HG03025 (cell line): ENCODE data around the gene CWH43.
"Not testable (repeated sequence)": the region's sequence is repeated elsewhere in the genome, so short reads cannot be mapped to it uniquely, and the experiment has no call there.

ENCODE experiments used
- ATAC-seq: cut with Tn5 transposase; IDR thresholded peaks from one replicate; pipeline ENCODE4 v1.9.1; 2021; ENCODE audit warnings: mild to moderate bottlenecking, moderate library complexity; ENCODE audit not compliant: unreplicated experiment, low FRiP score

The CWH43 gene

GRCh38 chr4:49092608-49093135 lies 106.6 kb downstream of the CWH43 start:
- peak; percentile 60 for ATAC-seq

- ATAC-seq = not testable (repeated sequence)
Measured at GRCh38 chr4:49096215-49096614, 110.1 kb downstream of the CWH43 start.

GRCh38 chr4:49096627-49097026 lies 110.6 kb downstream of the CWH43 start:
- ATAC-seq = peak; percentile 37

GRCh38 chr4:49097071-49097470 lies 111.0 kb downstream of the CWH43 start:
- not testable (repeated sequence) for ATAC-seq

GRCh38 chr4:49097505-49097904 lies 111.4 kb downstream of the CWH43 start:
- not testable (repeated sequence) for ATAC-seq

GRCh38 chr4:49098034-49098759 lies 112.1 kb downstream of the CWH43 start:
- not testable (repeated sequence) for ATAC-seq

- not testable (repeated sequence) for ATAC-seq
Measured at GRCh38 chr4:49099831-49100444, 113.9 kb downstream of the CWH43 start.

GRCh38 chr4:49102344-49102898 lies 116.3 kb downstream of the CWH43 start:
- peak; percentile 20 for ATAC-seq

- ATAC-seq = not testable (repeated sequence)
Measured at GRCh38 chr4:49103436-49104136, 117.5 kb downstream of the CWH43 start.

DNA sequence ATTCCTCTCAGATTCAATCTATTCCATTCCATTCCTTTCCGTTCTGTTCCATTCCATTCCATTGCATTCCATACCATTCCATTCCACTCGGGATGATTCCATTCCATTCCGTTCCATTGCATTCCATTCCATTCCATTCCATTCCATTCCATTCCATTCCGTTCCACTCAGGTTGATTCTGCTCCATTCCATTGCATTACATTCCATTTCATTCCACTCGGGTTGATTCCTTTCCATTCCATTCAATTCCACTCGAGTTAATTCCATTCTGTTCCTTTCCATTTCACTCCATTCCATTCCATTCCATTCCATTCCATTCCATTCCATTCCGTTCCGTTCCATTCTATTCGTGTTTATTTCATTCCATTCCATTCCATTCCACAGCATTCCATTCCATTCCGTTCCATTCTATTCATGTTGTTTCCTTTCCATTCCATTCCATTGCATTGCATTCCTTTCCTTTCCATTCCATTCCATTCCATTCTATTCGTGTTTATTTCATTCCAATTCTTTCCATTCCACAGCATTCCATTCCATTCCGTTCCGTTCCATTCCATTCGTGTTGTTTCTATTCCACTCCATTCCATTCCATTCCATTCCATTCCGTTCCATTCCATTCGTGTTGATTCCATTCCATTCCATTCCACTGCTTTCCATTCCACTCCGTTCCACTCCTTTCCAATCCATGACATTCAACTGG lies 118.3 kb downstream of the CWH43 start:
- not testable (repeated sequence) for ATAC-seq

DNA sequence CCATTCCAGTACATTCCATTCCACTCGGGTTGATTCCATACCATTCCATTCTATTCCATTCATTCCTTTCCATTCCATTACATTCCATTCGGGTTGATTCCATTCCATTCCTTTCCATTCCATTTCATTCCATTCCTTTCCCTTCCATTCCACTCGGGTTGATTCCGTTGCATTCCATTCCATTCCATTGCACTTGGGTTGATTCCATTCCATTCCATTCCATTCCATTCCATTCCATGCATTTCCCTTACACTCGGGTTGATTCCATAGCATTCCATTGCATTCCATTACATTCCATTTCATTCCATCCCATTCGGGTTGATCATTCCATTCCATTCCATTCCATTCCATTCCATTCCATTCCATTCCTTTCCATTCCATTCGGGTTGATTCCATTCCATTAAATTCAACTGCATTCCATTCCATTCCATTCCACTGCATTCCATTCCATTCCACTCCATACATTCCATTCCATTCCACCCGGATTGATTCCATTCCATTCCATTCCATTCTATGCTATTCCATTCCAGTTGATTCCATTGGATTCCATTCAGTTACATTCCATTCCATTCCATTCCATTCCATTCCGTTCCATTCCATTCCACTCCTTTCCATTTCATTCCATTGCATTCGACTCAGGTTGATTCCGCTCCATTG lies 119.3 kb downstream of the CWH43 start:
- ATAC-seq = not testable (repeated sequence)

- ATAC-seq = not testable (repeated sequence)
Measured at GRCh38 chr4:49107262-49107661, 121.2 kb downstream of the CWH43 start.

- ATAC-seq = peak; percentile 40
Measured at GRCh38 chr4:49108183-49108978, 122.3 kb downstream of the CWH43 start.

DNA sequence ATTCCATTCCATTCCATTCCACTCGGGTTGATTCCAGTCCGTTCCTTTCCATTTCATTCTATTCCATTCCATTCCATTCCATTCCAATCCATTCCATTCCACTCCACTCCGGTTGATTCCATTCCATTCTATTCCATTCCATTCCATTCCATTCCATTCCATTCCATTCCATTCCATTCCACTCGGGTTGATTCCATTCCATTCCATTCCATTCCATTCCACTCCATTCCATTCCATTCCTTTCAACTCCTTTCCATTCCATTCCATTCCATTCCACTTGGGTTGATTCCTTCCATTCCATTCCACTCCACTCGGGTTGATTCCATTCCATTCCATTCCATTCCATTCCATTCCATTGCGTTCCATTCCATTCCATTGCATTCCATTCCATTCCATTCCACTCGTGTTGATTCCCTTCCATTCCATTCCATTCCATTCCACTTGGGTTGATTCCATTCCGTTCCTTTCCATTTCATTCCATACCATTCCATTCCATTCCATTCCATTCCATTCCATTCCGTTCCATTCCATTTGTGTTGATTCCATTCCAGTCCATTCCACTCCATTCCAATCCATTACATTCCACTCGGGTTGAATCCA lies 123.6 kb downstream of the CWH43 start:
- ATAC-seq = peak; percentile 31

- ATAC-seq = peak; percentile 44
Measured at GRCh38 chr4:49110579-49110978, 124.5 kb downstream of the CWH43 start.
